Uterus (tissue), 2 donors: Measurements from ENCODE around the gene SASH1.

Experiments used
- CTCF ChIP-seq, 4 experiments: fragments of 200-600 bp in 2 of 4; fragments of 450-650 bp in 2 of 4; sonication (generic) in 2 of 4; IDR thresholded peaks; one replicate each; pipeline ENCODE4 v1.5.1; 2016 to 2019; ENCODE audit warnings: antibody characterized with exemption in 4 of 4, mild to moderate bottlenecking in 2 of 4, moderate library complexity in 1 of 4
- POLR2A ChIP-seq, 2 donors: fragments of 450-650 bp; IDR thresholded peaks; one replicate each; pipeline ENCODE4 v1.6.1; 2016; ENCODE audit warnings: antibody characterized with exemption in 2 of 2, mild to moderate bottlenecking in 1 of 2, moderate library complexity in 1 of 2

- TF ChIP-seq CTCF (IDR thresholded peaks at IDR 0.05) (no peak), POLR2A (IDR thresholded peaks at IDR 0.05) (no peak)
Measured at GRCh38 chr6:148524471-148524882, 181.8 kb downstream of the SASH1 start.
